HUES48 (cell line): ENCODE data around the gene CAMKK1.

Source experiments
- H3K27ac ChIP-seq: one replicate; pipeline ENCODE4 v1.7.0; 2013; ENCODE audit warnings: low read depth, low read length, inconsistent platforms
- H3K27me3 ChIP-seq: 2 replicates; pipeline ENCODE4 v1.6.1; 2013; ENCODE audit warnings: mild to moderate bottlenecking, low read length; ENCODE audit not compliant: control insufficient read depth, insufficient read depth
- H3K36me3 ChIP-seq: 2 replicates; pipeline ENCODE4 v1.6.1; 2013; ENCODE audit warnings: low read length; ENCODE audit not compliant: control insufficient read depth, insufficient read depth
- H3K4me1 ChIP-seq: 2 replicates; pipeline ENCODE4 v1.6.1; 2013; ENCODE audit warnings: mild to moderate bottlenecking, low read length; ENCODE audit not compliant: control insufficient read depth, insufficient read depth
- H3K4me3 ChIP-seq: 2 replicates; pipeline ENCODE4 v1.5.1; 2013; ENCODE audit warnings: mild to moderate bottlenecking, low read depth, low read length
- H3K9ac ChIP-seq: 2 replicates; pipeline ENCODE4 v1.6.1; 2013; ENCODE audit warnings: mild to moderate bottlenecking, low read depth, low read length, moderate library complexity
- H3K9me3 ChIP-seq: 2 replicates; pipeline ENCODE4 v1.6.1; 2013; ENCODE audit warnings: low read length; ENCODE audit not compliant: control insufficient read depth, insufficient read depth

Gene CAMKK1

GRCh38 chr17:3886776-3887175, 6.1 kb downstream of the CAMKK1 start:
- H3K36me3 ChIP-seq, result peaks cover 26% of the 10 kb centered on the region
- H3K27me3 ChIP-seq, result no peaks in the 10 kb centered on the region
- no peaks in the 10 kb centered on the region for H3K9me3 ChIP-seq
- H3K27ac ChIP-seq, result no peak overlapping the region
- H3K9ac ChIP-seq, result no peak overlapping the region
- peaks cover 20% of the 10 kb centered on the region for H3K4me1 ChIP-seq
- H3K4me3 ChIP-seq, result no peak overlapping the region

- Histone ChIP-seq H3K9ac (no peak overlapping the region), H3K4me1 (peaks cover 12% of the 10 kb centered on the region), H3K27me3 (no peaks in the 10 kb centered on the region), H3K4me3 (no peak overlapping the region), H3K36me3 (peaks cover 26% of the 10 kb centered on the region), H3K9me3 (no peaks in the 10 kb centered on the region), H3K27ac (no peak overlapping the region)
Measured at GRCh38 chr17:3885970-3886369, 6.9 kb downstream of the CAMKK1 start.

DNA sequence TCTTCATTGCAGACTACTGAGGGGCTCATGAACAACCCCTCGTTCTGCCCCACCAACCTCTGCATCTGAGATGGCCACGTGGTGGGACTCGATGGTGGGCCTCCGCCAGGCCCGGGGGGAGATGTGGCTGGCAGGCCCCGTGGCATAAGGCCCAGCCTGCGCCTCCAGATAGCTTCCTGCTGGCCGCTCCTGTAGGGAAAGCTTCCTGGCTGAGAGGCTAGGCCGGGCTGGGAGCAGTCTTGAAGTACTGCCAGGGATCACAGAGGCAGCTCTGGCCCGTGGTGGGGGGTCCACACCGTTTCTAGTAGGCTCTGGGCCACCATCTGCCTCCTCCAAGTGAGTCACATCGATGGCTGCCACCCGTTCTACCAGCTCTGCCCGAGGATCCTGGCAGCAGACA, 7.6 kb downstream of the CAMKK1 start:
- Histone ChIP-seq H3K9ac (no peak overlapping the region), H3K36me3 (peaks cover 26% of the 10 kb centered on the region), H3K27me3 (no peaks in the 10 kb centered on the region), H3K4me1 (peaks cover 11% of the 10 kb centered on the region), H3K27ac (no peak overlapping the region), H3K9me3 (no peaks in the 10 kb centered on the region), H3K4me3 (no peak overlapping the region)

GRCh38 chr17:3884188-3884587, 8.7 kb downstream of the CAMKK1 start:
- H3K27ac ChIP-seq, result no peak overlapping the region
- H3K27me3 ChIP-seq, result no peaks in the 10 kb centered on the region
- H3K36me3 ChIP-seq, result peaks cover 26% of the 10 kb centered on the region
- H3K4me3 ChIP-seq, result no peak overlapping the region
- no peaks in the 10 kb centered on the region for H3K9me3 ChIP-seq
- H3K4me1 ChIP-seq, result peaks cover 11% of the 10 kb centered on the region
- H3K9ac ChIP-seq, result no peak overlapping the region

GRCh38 chr17:3882276-3882675, 10.6 kb downstream of the CAMKK1 start:
- Histone ChIP-seq H3K27me3 (no peaks in the 10 kb centered on the region), H3K9me3 (no peaks in the 10 kb centered on the region), H3K9ac (no peak overlapping the region), H3K27ac (no peak overlapping the region), H3K4me1 (no peaks in the 10 kb centered on the region), H3K4me3 (no peak overlapping the region), H3K36me3 (peaks cover 29% of the 10 kb centered on the region)

- H3K36me3 ChIP-seq, result peaks cover 37% of the 10 kb centered on the region
- no peak overlapping the region for H3K27ac ChIP-seq
- H3K9me3 ChIP-seq, result no peaks in the 10 kb centered on the region
- H3K9ac ChIP-seq, result no peak overlapping the region
- no peaks in the 10 kb centered on the region for H3K27me3 ChIP-seq
- H3K4me1 ChIP-seq, result no peaks in the 10 kb centered on the region
- no peak overlapping the region for H3K4me3 ChIP-seq
Measured at GRCh38 chr17:3880983-3881382, 11.9 kb downstream of the CAMKK1 start.

GRCh38 chr17:3879591-3880417, 13.0 kb downstream of the CAMKK1 start:
- Histone ChIP-seq H3K4me3 (no peak overlapping the region), H3K4me1 (no peaks in the 10 kb centered on the region), H3K9me3 (no peaks in the 10 kb centered on the region), H3K27ac (no peak overlapping the region), H3K36me3 (peaks cover 39% of the 10 kb centered on the region), H3K9ac (no peak overlapping the region), H3K27me3 (no peaks in the 10 kb centered on the region)

DNA sequence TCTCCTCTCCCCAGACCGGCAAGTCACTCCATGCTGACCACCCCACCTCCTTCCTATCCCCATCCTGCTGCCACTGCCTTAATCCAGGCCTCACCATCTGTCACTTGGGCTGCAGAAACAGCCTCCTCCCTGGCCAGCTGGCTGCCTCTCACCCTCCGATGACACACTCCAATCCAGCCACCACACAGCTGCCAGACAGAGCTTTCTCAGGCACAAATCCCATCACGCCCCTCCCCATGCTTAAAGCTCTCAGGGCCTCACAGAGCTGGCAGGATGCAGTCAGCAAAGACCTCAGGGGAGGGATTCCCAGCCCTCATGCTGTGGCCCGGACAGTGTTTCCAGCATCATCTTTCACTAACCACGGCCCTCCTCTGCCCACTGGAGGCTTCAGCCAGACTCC, 13.7 kb downstream of the CAMKK1 start:
- Histone ChIP-seq H3K9ac (no peak overlapping the region), H3K9me3 (no peaks in the 10 kb centered on the region), H3K36me3 (peaks cover 34% of the 10 kb centered on the region), H3K27me3 (no peaks in the 10 kb centered on the region), H3K4me1 (no peaks in the 10 kb centered on the region), H3K27ac (no peak overlapping the region), H3K4me3 (no peak overlapping the region)

- no peak overlapping the region for H3K4me3 ChIP-seq
- no peaks in the 10 kb centered on the region for H3K4me1 ChIP-seq
- H3K27me3 ChIP-seq, result no peaks in the 10 kb centered on the region
- H3K36me3 ChIP-seq, result peaks cover 36% of the 10 kb centered on the region
- H3K9me3 ChIP-seq, result no peaks in the 10 kb centered on the region
- H3K27ac ChIP-seq, result no peak overlapping the region
- no peak overlapping the region for H3K9ac ChIP-seq
Measured at GRCh38 chr17:3877220-3877619, 15.6 kb downstream of the CAMKK1 start.

GRCh38 chr17:3875317-3875716, 17.5 kb downstream of the CAMKK1 start:
- no peak overlapping the region for H3K27ac ChIP-seq
- peaks cover 41% of the 10 kb centered on the region for H3K36me3 ChIP-seq
- H3K9ac ChIP-seq, result no peak overlapping the region
- no peaks in the 10 kb centered on the region for H3K4me1 ChIP-seq
- no peak overlapping the region for H3K4me3 ChIP-seq
- H3K27me3 ChIP-seq, result no peaks in the 10 kb centered on the region
- no peaks in the 10 kb centered on the region for H3K9me3 ChIP-seq

- Histone ChIP-seq H3K4me3 (no peak overlapping the region), H3K9ac (no peak overlapping the region), H3K27ac (no peak overlapping the region), H3K9me3 (no peaks in the 10 kb centered on the region), H3K36me3 (peaks cover 41% of the 10 kb centered on the region), H3K4me1 (no peaks in the 10 kb centered on the region), H3K27me3 (no peaks in the 10 kb centered on the region)
Measured at GRCh38 chr17:3873862-3874261, 19.0 kb downstream of the CAMKK1 start.
